ENCODE measurements around the gene PIGQ. TPM values are rescaled to one million over a fixed set of nuclear protein-coding genes. Genes with fewer than 3 reads are reported as not detected.

Gene PIGQ
- total RNA-seq, 1 experiment from 2014 or later: 58.0 TPM

DNA sequence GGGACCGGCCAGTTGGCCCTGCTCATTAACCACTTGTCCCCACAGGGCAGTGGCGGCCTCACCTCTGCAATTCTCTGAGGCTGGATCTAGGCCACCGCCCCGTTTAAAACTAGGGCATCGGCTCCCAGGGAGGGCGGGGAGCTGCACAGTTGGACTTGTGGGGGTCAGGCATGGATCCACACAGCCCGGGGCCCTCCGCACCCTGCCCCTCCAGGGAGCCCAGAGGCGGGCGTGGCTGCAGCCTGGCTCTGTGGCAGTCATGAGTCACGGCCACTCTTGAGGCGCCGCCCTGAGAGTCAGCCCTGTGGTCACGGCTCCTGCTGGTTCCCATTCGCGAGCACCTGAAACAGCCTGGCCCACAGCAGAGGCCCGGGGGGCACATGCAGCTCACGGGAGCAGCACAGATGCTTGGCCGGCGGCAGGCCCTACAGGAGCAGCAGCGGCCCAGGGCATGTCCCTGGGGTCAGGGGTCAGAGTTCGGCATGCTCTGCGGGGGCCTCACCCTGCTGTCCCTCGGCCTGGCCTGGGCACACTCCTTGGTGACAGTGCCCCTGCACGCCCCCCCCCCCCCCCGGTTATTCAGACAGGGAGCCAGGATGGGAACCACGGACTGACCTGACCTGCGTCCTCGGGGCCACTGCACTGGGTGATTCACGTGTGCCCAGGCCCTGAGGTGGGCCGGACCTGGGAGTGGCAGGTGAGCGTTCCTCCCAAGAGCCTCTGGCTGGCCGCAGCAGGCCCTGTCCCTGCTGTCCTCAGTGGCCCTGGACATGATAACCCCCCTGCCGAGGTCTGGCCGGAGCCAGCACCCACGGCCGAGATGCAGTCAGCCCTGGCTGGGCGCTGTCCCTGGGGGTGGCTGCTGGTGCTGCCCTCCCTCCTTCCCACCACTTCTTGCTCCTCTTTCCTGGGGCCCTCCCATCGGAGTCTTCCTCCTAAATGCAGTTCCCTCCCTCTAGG, 34.0 kb upstream of the PIGQ start:
- Histone ChIP-seq H3K4ac (ENCODE audit: low read depth, low read length) (no peak overlapping the region), H3K23ac (ENCODE audit: insufficient read length, low read depth, low read length) (no peak overlapping the region), H3K79me1 (ENCODE audit: insufficient read depth, low read depth, low read length, poor library complexity, severe bottlenecking) (no peaks in the 10 kb centered on the region), H4K5ac (ENCODE audit: insufficient read length, low read depth, low read length) (no peak overlapping the region), H2BK15ac (ENCODE audit: low read depth, low read length) (no peak overlapping the region), H2BK120ac (ENCODE audit: low read depth, low read length, poor library complexity, severe bottlenecking) (no peak overlapping the region), H3K79me2 (ENCODE audit: insufficient read depth, low read length) (peaks cover 2% of the 10 kb centered on the region; the same call in 1 of the 2 replicates), H4K8ac (replicated peaks; ENCODE audit: insufficient read length, low read depth, low read length) (no peak overlapping the region), H3T11ph (ENCODE audit: low read length) (no peak overlapping the region), H2AK5ac (ENCODE audit: insufficient read length, low read length) (no peak overlapping the region), H2BK12ac (ENCODE audit: insufficient read length, low read depth, low read length) (no peak overlapping the region), H3K27me3 (ENCODE audit: insufficient read depth, low read length) (no peaks in the 10 kb centered on the region), H3K9ac (ENCODE audit: extremely low read depth, insufficient read length, low read length) (no peak overlapping the region), H4K91ac (ENCODE audit: insufficient read length, low read depth, low read length) (no peak overlapping the region), H3K14ac (ENCODE audit: insufficient read depth, low read length) (no peak overlapping the region), H3K9me3 (ENCODE audit: control insufficient read depth, low read depth, low read length) (no peaks in the 10 kb centered on the region), H3K4me1 (ENCODE audit: insufficient read depth, low read length) (no peaks in the 10 kb centered on the region), H3K27ac (ENCODE audit: insufficient read length, low read depth, low read length) (no peak overlapping the region), H3K4me2 (ENCODE audit: insufficient read depth, insufficient read length, low read length) (no peak overlapping the region), H3K23me2 (ENCODE audit: insufficient read length, low read depth, low read length, poor library complexity, severe bottlenecking) (no peaks in the 10 kb centered on the region), H3K18ac (ENCODE audit: insufficient read length, low read depth, low read length) (no peak overlapping the region), H2BK5ac (ENCODE audit: insufficient read length, low read length) (no peak overlapping the region), H3K56ac (ENCODE audit: insufficient read length, low read depth, low read length) (no peak overlapping the region), H4K20me1 (ENCODE audit: control insufficient read depth, insufficient read depth, insufficient read length) (no peaks in the 10 kb centered on the region), H2AFZ (ENCODE audit: low read length) (no peak overlapping the region), H2BK20ac (ENCODE audit: low read depth, low read length, poor library complexity, severe bottlenecking) (no peak overlapping the region)
- WGBS (ENCODE audit: extremely low coverage, insufficient read length, low lambda C conversion rate): no CpG with 5 or more reads among the region's 39 CpGs
- H3K9me3 Mint-ChIP-seq: no peaks in the 10 kb centered on the region
- H3K27me3 Mint-ChIP-seq (ENCODE audit: low read depth): no peaks in the 10 kb centered on the region
- no peak overlapping the region for H3K4me3 Mint-ChIP-seq
- no peak for TF ChIP-seq CTCF (conservative IDR thresholded peaks at IDR 0.05)
- H3K4me1 Mint-ChIP-seq: no peaks in the 10 kb centered on the region
- peaks cover 3 to 11% (median 6%) of the 10 kb centered on the region in 3 experiments; a peak in 6 of 7 replicates for H3K36me3 Mint-ChIP-seq (ENCODE audit: insufficient read depth in 1 of 3, low read depth in 3 of 3)
- no peak for DNase-seq
- no peak overlapping the region for H3K27ac Mint-ChIP-seq
